GM19025 (cell line): ENCODE data around the gene OR2AT4.
"Not testable (repeated sequence)": the region's sequence is repeated elsewhere in the genome, so short reads cannot be mapped to it uniquely, and the experiment has no call there.

Source experiments
- ATAC-seq: cut with Tn5 transposase; IDR thresholded peaks from one replicate; pipeline ENCODE4 v1.9.1; 2021; ENCODE audit warnings: mild to moderate bottlenecking, low read depth, moderate library complexity; ENCODE audit not compliant: unreplicated experiment

OR2AT4 gene

GRCh38 chr11:75069473-75069872, 27.2 kb downstream of the OR2AT4 start:
- ATAC-seq = no peak

GRCh38 chr11:75068993-75069392, 27.7 kb downstream of the OR2AT4 start:
- no peak for ATAC-seq

- no peak for ATAC-seq
These were observed 28.1 kb downstream of the OR2AT4 start for GRCh38 chr11:75068559-75068958.

GRCh38 chr11:75066061-75066460, 30.6 kb downstream of the OR2AT4 start:
- no peak for ATAC-seq

GRCh38 chr11:75063741-75064314, 32.8 kb downstream of the OR2AT4 start:
- no peak for ATAC-seq

GRCh38 chr11:75059299-75059698, 37.4 kb downstream of the OR2AT4 start:
- ATAC-seq = no peak

GRCh38 chr11:75056814-75057213, 39.9 kb downstream of the OR2AT4 start:
- ATAC-seq = no peak

GRCh38 chr11:75055511-75055910, 41.2 kb downstream of the OR2AT4 start:
- no peak for ATAC-seq

- ATAC-seq = no peak
These were observed 44.2 kb downstream of the OR2AT4 start for GRCh38 chr11:75052457-75052856.

- no peak for ATAC-seq
These were observed 45.6 kb downstream of the OR2AT4 start for GRCh38 chr11:75051043-75051442.

GRCh38 chr11:75050516-75050915, 46.2 kb downstream of the OR2AT4 start:
- ATAC-seq = no peak

GRCh38 chr11:75049501-75050266, 47.0 kb downstream of the OR2AT4 start:
- not testable (repeated sequence) for ATAC-seq

GRCh38 chr11:75047191-75047590, 49.5 kb downstream of the OR2AT4 start:
- ATAC-seq = no peak

GRCh38 chr11:75046668-75047067, 50.0 kb downstream of the OR2AT4 start:
- not testable (repeated sequence) for ATAC-seq

- ATAC-seq = not testable (repeated sequence)
These were observed 52.1 kb downstream of the OR2AT4 start for GRCh38 chr11:75044381-75045170.

GRCh38 chr11:75041821-75042220, 54.9 kb downstream of the OR2AT4 start:
- not testable (repeated sequence) for ATAC-seq

- no peak for ATAC-seq
These were observed 55.4 kb downstream of the OR2AT4 start for GRCh38 chr11:75041263-75041662.

- ATAC-seq = no peak
These were observed 56.4 kb downstream of the OR2AT4 start for GRCh38 chr11:75040167-75040770.

- ATAC-seq = no peak
These were observed 60.6 kb downstream of the OR2AT4 start for GRCh38 chr11:75035911-75036565.

- no peak for ATAC-seq
These were observed 61.4 kb downstream of the OR2AT4 start for GRCh38 chr11:75035256-75035655.
